HEK293 (cell line): Measurements from ENCODE around the gene C2orf76.

Source experiments
- BCL6B ChIP-seq: fragments of 450-650 bp; formaldehyde crosslinking; IDR thresholded peaks from 2 replicates; pipeline ENCODE4 v1.5.1; 2017; ENCODE audit warnings: missing biosample characterization, missing genetic modification characterization
- CTCF ChIP-seq: fragments of 450-650 bp; formaldehyde crosslinking; IDR thresholded peaks from 2 replicates; pipeline ENCODE4 v1.5.1; 2016; ENCODE audit warnings: missing biosample characterization, missing genetic modification characterization
- ZNF449 ChIP-seq: fragments of 450-650 bp; formaldehyde crosslinking; IDR thresholded peaks from 2 replicates; pipeline ENCODE4 v1.5.1; 2017; ENCODE audit warnings: missing biosample characterization, mild to moderate bottlenecking, missing genetic modification characterization, moderate library complexity
- ZNF596 ChIP-seq: fragments of 450-650 bp; IDR thresholded peaks from 2 replicates; pipeline ENCODE4 v1.5.0; 2018; ENCODE audit warnings: missing biosample characterization, mild to moderate bottlenecking, missing genetic modification characterization, moderate library complexity
- ZNF639 ChIP-seq: fragments of 450-650 bp; formaldehyde crosslinking; IDR thresholded peaks from 2 replicates; pipeline ENCODE4 v1.5.1; 2016; ENCODE audit warnings: missing biosample characterization, missing genetic modification characterization
- ZNF843 ChIP-seq: fragments of 450-650 bp; formaldehyde crosslinking; IDR thresholded peaks from 2 replicates; pipeline ENCODE4 v1.5.1; 2016; ENCODE audit warnings: missing biosample characterization, missing genetic modification characterization

- TF ChIP-seq CTCF, result no peak
- TF ChIP-seq ZNF639 (tag by site-specific recombination), result no peak
- TF ChIP-seq BCL6B, result no peak
- no peak for TF ChIP-seq ZNF596 (tag by site-specific recombination)
- no peak for TF ChIP-seq ZNF843 (tag by site-specific recombination)
- TF ChIP-seq ZNF449 (tag by site-specific recombination), result no peak
Observed at GRCh38 chr2:119366161-119366648, 429 bp downstream of the C2orf76 start.
